ENCODE data around the gene STPG3. TPM values are rescaled to one million over a fixed set of nuclear protein-coding genes. Genes with fewer than 3 reads are reported as not detected.

Gene STPG3
- total and polyA plus RNA-seq, 9 of the 15 experiments (the other 6 are each of a cell fraction or from before 2014, with no cell fraction given): not detected

- TF ChIP-seq BRF1 (IDR thresholded peaks at IDR 0.05; ENCODE audit: borderline replicate concordance, extremely low read depth, insufficient read length): no peak
- peak; percentile 67 for TF ChIP-seq ZNF316 (IDR thresholded peaks at IDR 0.05)
- peak; percentile 65 for TF ChIP-seq C11orf30 (IDR thresholded peaks at IDR 0.05; ENCODE audit: low read depth)
- no peak for TF ChIP-seq GMEB1 (CRISPR knock-in tag; IDR thresholded peaks at IDR 0.05)
- no peak for TF ChIP-seq ZNF444 (CRISPR knock-in tag; IDR thresholded peaks at IDR 0.05)
- TF ChIP-seq SAFB (IDR thresholded peaks at IDR 0.05; ENCODE audit: borderline replicate concordance, low read depth, low read length): no peak
- TF ChIP-seq PHB (CRISPR knock-in tag; IDR thresholded peaks at IDR 0.05): no peak
- no peak for TF ChIP-seq ZNF766 (CRISPR knock-in tag; conservative IDR thresholded peaks at IDR 0.05)
- TF ChIP-seq SIRT6 (IDR thresholded peaks at IDR 0.05; ENCODE audit: low read depth, low read length): no peak
- no peak for TF ChIP-seq TAF1 (IDR thresholded peaks at IDR 0.05; ENCODE audit: control insufficient read depth, extremely low read depth, insufficient read depth, low read length, severe bottlenecking)
- TF ChIP-seq, protein P1, sequence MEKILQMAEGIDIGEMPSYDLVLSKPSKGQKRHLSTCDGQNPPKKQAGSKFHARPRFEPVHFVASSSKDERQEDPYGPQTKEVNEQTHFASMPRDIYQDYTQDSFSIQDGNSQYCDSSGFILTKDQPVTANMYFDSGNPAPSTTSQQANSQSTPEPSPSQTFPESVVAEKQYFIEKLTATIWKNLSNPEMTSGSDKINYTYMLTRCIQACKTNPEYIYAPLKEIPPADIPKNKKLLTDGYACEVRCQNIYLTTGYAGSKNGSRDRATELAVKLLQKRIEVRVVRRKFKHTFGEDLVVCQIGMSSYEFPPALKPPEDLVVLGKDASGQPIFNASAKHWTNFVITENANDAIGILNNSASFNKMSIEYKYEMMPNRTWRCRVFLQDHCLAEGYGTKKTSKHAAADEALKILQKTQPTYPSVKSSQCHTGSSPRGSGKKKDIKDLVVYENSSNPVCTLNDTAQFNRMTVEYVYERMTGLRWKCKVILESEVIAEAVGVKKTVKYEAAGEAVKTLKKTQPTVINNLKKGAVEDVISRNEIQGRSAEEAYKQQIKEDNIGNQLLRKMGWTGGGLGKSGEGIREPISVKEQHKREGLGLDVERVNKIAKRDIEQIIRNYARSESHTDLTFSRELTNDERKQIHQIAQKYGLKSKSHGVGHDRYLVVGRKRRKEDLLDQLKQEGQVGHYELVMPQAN (IDR thresholded peaks at IDR 0.05; ENCODE audit: borderline replicate concordance): no peak; the same call in 1 of the 2 replicates
- TF ChIP-seq TEAD2 (tag; IDR thresholded peaks at IDR 0.05): no peak
- no peak for TF ChIP-seq MBD2 (IDR thresholded peaks at IDR 0.05; ENCODE audit: borderline replicate concordance, low read depth)
- peak; percentile 78 for TF ChIP-seq SMC3 (conservative IDR thresholded peaks at IDR 0.05; ENCODE audit: insufficient read depth, low read depth, low read length)
- no peak for TF ChIP-seq HNRNPLL (IDR thresholded peaks at IDR 0.05; ENCODE audit: low read depth, low read length, poor library complexity, severe bottlenecking)
- no peak for TF ChIP-seq USF2 (CRISPR knock-in tag; IDR thresholded peaks at IDR 0.05)
- no peak for TF ChIP-seq ZNF217 (CRISPR knock-in tag; IDR thresholded peaks at IDR 0.05)
- TF ChIP-seq ZNF133 (CRISPR knock-in tag; IDR thresholded peaks at IDR 0.05): no peak
- TF ChIP-seq COPS2 (conservative IDR thresholded peaks at IDR 0.05): no peak
- no peak for TF ChIP-seq GTF2F1 (IDR thresholded peaks at IDR 0.05; ENCODE audit: low read depth, low read length)
- no peak for TF ChIP-seq U2AF1 (optimal IDR thresholded peaks at IDR 0.05; ENCODE audit: low read depth, low read length)
- peak in 1 of 2 experiments; percentile 19; a peak in 1 of 4 replicates for TF ChIP-seq KDM1A (IDR thresholded peaks at IDR 0.05)
- no peak for TF ChIP-seq HDAC6 (IDR thresholded peaks at IDR 0.05; ENCODE audit: low read depth, low read length)
- no peak for TF ChIP-seq TBL1XR1 (IDR thresholded peaks at IDR 0.05; ENCODE audit: low read length in 2 of 2)
- TF ChIP-seq BHLHE40 (IDR thresholded peaks at IDR 0.05; ENCODE audit: low read length): peak; percentile 30; the same call in 1 of the 2 replicates
- TF ChIP-seq MEF2A (IDR thresholded peaks at IDR 0.05; ENCODE audit: control insufficient read depth, low read depth, low read length): no peak
- TF ChIP-seq HMGN3 (IDR thresholded peaks at IDR 0.05; ENCODE audit: borderline replicate concordance, extremely low read depth, insufficient read length, low read depth, low read length): no peak
- no peak for TF ChIP-seq ZSCAN29 (IDR thresholded peaks at IDR 0.05)
- TF ChIP-seq LARP7 (IDR thresholded peaks at IDR 0.05): no peak
These were observed 35.9 kb downstream of the STPG3 start (continued) for GRCh38 chr9:137286975-137287383.
